Upper lobe of left lung (tissue), 6 donors: ENCODE data around the gene DNAJB1. TPM values are rescaled to one million over a fixed set of nuclear protein-coding genes. Genes with fewer than 3 reads are reported as not detected.
A peak's percentile ranks its signal among the peaks of the same experiment; 100 is the strongest.

Experiments used
- ATAC-seq, 2 donors: fragments of 200-7000 bp; cut with Tn5 transposase; one replicate each; pipeline ENCODE4 v1.9.1; 2022; ENCODE audit warnings: mild to moderate bottlenecking in 2 of 2, moderate library complexity in 2 of 2; ENCODE audit not compliant: low FRiP score in 2 of 2
- DNase-seq, 2 donors: peaks; one replicate each; pipeline ENCODE4 v3.0.0-alpha.2; 2019 to 2020
- H3K27ac ChIP-seq, 4 donors: fragments of 200-600 bp; sonication (generic); one replicate each; pipeline ENCODE4 v1.5.1; 2016 to 2019
- H3K27me3 ChIP-seq, 4 donors: fragments of 200-600 bp; sonication (generic); one replicate each; pipeline ENCODE4 v1.5.1; 2017 to 2019
- H3K36me3 ChIP-seq, 4 donors: fragments of 200-600 bp; sonication (generic); one replicate each; pipeline ENCODE4 v1.5.1; 2016 to 2019
- H3K4me1 ChIP-seq, 4 donors: fragments of 200-600 bp; sonication (generic); one replicate each; pipeline ENCODE4 v1.5.1; 2018 to 2019
- H3K4me3 ChIP-seq, 4 donors: fragments of 200-600 bp; sonication (generic); one replicate each; pipeline ENCODE4 v1.5.1; 2017 to 2019; ENCODE audit warnings: mild to moderate bottlenecking in 2 of 4, moderate library complexity in 1 of 4
- H3K9me3 ChIP-seq, 4 donors: fragments of 200-600 bp; sonication (generic); one replicate each; pipeline ENCODE4 v1.5.1; 2018 to 2019
- EP300 ChIP-seq, 4 donors: sonication (generic); formaldehyde crosslinking; IDR thresholded peaks; one replicate each; pipeline ENCODE4 v1.5.1; 2017; ENCODE audit warnings: antibody characterized with exemption in 4 of 4, control low read depth in 2 of 4
- POLR2A ChIP-seq, 4 donors: fragments of 450-650 bp; IDR thresholded peaks; one replicate each; pipeline ENCODE4 v1.5.1; 2016 to 2017; ENCODE audit warnings: antibody characterized with exemption in 4 of 4, mild to moderate bottlenecking in 2 of 4
- POLR2AphosphoS5 ChIP-seq, 2 donors: sonication (generic); formaldehyde crosslinking; IDR thresholded peaks; one replicate each; pipeline ENCODE4 v1.5.1; 2017; ENCODE audit warnings: antibody characterized with exemption in 2 of 2
- WGBS, 2 donors: methylation state at CpG; one replicate each; pipeline ENCODE4 v1.1.5; 2017 to 2018; 5-methylcytosine and 5-hydroxymethylcytosine counted together
- total RNA-seq, 6 donors: library from RNA; depleted of rRNA in 4 of 6; stranded (reverse); fragments of >200 nt in 4 of 6; gene quantifications; one replicate each; pipeline versions ENCODE4 v1.1.0 to v1.2.1, GENCODE V29; 2016 to 2021
- TF ChIP-seq, protein P1 (sequence below), 6 experiments: fragments of 450-650 bp in 4 of 6; fragments of 200-600 bp in 2 of 6; sonication (generic) in 2 of 6; IDR thresholded peaks; one replicate each; pipeline ENCODE4 v1.5.1; 2016 to 2019; ENCODE audit warnings: antibody characterized with exemption in 6 of 6
- donor health status: DM: no; HTN: no; CAD: no; lungs with moderate emphysema.
- donor health status: DM: no; HTN: yes; CAD: no; lungs with severe emphysema.

The DNAJB1 gene
- total RNA-seq, 6 donors from 2014 or later = 33.5 to 137 (median 101) TPM

DNA sequence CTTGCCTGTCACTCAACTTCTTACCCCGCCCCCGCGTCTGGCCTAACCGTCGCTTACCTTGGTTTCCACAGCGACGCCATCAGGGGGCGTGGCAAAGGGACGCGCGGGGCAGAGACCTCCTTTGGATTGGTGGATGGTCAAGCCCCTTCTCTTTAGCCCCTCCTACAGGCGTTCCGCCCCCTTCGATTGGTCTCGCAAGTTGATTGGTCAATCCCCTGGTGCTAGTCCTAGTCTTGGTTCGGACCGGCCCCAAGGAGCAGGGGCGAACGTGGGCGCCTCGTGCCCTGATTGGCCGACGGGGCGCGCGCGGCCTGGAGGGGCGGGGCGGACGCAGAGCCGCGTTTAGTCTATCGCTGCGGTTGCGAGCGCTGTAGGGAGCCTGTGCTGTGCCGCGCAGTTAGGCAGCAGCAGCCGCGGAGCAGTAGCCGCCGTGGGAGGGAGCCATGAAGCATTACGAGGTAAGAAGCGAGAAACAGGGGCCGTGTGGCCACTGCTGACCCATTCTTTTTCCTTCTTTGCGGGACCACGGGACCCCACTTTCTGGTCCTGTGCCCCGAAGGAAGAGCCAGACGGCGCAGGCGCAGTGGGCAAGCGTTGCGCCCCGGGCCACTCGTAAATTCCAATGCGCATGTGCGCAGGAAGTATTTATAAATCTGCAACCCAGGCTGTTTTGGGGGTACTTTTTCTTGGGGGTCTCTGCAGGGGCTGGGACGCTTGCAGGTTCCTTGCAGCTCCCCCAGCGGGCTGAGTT, 11.2 kb upstream of the DNAJB1 start, which contains the start of gene TECR:
TSS of gene TECR (plus strand) at position 341 of the 751 bp plus-strand sequence. CDS start at position 444, 103 bp downstream.
- Histone ChIP-seq H3K4me1 (peaks cover 11 to 30% (median 16%) of the 10 kb centered on the region in 4 donors), H3K4me3 (peak within 1 kb of the TSS; percentile 57 to 90 (median 76)), H3K36me3 (no peaks in the 10 kb centered on the region), H3K27ac (peak within 1 kb of the TSS; percentile 91 to 97 (median 91)), H3K27me3 (no peaks in the 10 kb centered on the region), H3K9me3 (no peaks in the 10 kb centered on the region)
- peak in 3 of 4 donors; percentile 94 to 99 (median 94) for TF ChIP-seq POLR2A (IDR thresholded peaks at IDR 0.05)
- TF ChIP-seq, protein P1, sequence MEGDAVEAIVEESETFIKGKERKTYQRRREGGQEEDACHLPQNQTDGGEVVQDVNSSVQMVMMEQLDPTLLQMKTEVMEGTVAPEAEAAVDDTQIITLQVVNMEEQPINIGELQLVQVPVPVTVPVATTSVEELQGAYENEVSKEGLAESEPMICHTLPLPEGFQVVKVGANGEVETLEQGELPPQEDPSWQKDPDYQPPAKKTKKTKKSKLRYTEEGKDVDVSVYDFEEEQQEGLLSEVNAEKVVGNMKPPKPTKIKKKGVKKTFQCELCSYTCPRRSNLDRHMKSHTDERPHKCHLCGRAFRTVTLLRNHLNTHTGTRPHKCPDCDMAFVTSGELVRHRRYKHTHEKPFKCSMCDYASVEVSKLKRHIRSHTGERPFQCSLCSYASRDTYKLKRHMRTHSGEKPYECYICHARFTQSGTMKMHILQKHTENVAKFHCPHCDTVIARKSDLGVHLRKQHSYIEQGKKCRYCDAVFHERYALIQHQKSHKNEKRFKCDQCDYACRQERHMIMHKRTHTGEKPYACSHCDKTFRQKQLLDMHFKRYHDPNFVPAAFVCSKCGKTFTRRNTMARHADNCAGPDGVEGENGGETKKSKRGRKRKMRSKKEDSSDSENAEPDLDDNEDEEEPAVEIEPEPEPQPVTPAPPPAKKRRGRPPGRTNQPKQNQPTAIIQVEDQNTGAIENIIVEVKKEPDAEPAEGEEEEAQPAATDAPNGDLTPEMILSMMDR (IDR thresholded peaks at IDR 0.05) = peak in 1 of 6 experiments; percentile 18
- peak; percentile 93 to 97 for TF ChIP-seq POLR2AphosphoS5 (IDR thresholded peaks at IDR 0.05)
- TF ChIP-seq EP300 (IDR thresholded peaks at IDR 0.05) = peak in 1 of 4 donors; percentile 42
- DNase-seq = peak; percentile 99 to 100
- WGBS, 2 donors = 1% methylated on average over 11 to 55 of the region's 59 CpGs
- ATAC-seq = peak; percentile 99 to 100

DNA sequence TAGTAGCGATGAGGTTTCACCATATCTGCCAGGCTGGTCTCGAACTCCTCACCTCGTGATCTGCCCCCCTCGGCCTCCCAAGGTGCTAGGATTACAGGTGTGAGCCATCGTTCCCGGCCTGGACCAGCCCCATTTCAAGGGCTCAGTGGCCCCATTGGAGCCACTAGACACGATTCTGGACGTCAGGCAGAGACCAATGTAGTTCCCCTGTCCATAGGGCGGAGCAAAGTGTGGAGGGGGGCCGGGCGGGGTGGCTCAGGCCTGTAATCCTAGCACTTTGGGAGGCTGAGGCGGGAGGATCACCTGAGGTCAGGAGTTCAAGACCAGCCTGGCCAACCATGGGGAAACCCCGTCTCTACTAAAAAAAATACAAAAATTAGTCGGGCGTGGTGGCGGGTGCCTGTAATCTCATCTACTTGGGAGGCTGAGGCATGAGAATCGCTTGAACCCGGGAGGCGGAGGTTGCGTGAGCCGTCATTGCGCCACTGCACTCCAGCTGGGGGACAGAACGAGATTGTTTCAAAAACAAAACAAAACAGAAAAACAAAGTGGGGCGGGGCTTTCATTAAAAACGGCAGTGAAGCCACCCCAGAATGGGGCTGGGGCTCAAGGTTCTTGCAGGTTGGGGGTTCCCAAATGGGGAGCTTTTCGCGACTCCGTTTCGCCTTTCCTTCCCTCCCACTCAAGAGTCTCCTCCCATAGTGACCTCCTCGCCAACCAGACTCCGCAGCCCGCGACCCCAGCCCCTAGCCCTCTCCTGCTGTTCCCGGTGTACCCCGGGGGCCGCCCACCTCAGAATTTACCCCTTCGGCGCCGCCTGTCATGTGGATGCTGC, 10.4 kb upstream of the DNAJB1 start:
- TF ChIP-seq EP300 (IDR thresholded peaks at IDR 0.05) = no peak
- TF ChIP-seq, protein P1 (IDR thresholded peaks at IDR 0.05) = no peak
- no peak for TF ChIP-seq POLR2AphosphoS5 (IDR thresholded peaks at IDR 0.05)
- no peak for TF ChIP-seq POLR2A (IDR thresholded peaks at IDR 0.05)
- ATAC-seq = no peak
- H3K4me3 ChIP-seq = peak overlapping the region; percentile 53 to 90 (median 66)
- WGBS, 2 donors = 34 to 36% methylated on average over 39 of the region's 39 CpGs
- no peaks in the 10 kb centered on the region for H3K36me3 ChIP-seq
- H3K4me1 ChIP-seq = peaks cover 11 to 30% (median 16%) of the 10 kb centered on the region in 4 donors
- H3K27me3 ChIP-seq = no peaks in the 10 kb centered on the region
- no peaks in the 10 kb centered on the region for H3K9me3 ChIP-seq
- DNase-seq = peak in 1 of 2 donors; percentile 72
- peak overlapping the region; percentile 91 to 97 (median 91) for H3K27ac ChIP-seq

DNA sequence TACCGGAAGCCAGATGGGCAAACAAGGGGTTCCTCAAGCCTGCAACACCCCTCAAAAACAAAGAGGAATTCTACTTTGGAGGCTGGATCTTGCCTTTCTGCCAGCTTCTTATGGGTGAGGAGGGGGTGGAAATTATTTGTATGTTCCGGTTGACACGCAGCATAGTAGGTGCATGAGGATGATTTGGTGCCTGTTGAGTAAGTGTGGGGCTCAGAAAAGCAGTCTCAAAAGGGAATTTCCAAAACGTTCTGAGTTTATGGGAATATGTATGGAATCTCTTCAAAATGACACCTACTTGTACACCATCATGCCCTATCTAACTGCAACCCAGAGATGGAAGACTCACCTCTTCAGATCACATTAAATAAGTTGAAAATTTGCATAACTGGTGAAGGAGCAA, 8.2 kb upstream of the DNAJB1 start:
- DNase-seq (no peak), ATAC-seq (no peak)
- H3K27ac ChIP-seq = no peak overlapping the region
- no peak overlapping the region for H3K4me3 ChIP-seq
- H3K36me3 ChIP-seq = no peaks in the 10 kb centered on the region
- whole genome bisulfite sequencing, 2 donors = 83 to 88% methylated on average over 4 of the region's 4 CpGs
- no peaks in the 10 kb centered on the region for H3K9me3 ChIP-seq
- TF ChIP-seq, protein P1 (IDR thresholded peaks at IDR 0.05) = no peak
- TF ChIP-seq POLR2AphosphoS5 (IDR thresholded peaks at IDR 0.05) (no peak), POLR2A (IDR thresholded peaks at IDR 0.05) (no peak), EP300 (IDR thresholded peaks at IDR 0.05) (no peak)
- no peaks in the 10 kb centered on the region for H3K27me3 ChIP-seq
- peaks cover 11 to 19% (median 14%) of the 10 kb centered on the region in 4 donors for H3K4me1 ChIP-seq

DNA sequence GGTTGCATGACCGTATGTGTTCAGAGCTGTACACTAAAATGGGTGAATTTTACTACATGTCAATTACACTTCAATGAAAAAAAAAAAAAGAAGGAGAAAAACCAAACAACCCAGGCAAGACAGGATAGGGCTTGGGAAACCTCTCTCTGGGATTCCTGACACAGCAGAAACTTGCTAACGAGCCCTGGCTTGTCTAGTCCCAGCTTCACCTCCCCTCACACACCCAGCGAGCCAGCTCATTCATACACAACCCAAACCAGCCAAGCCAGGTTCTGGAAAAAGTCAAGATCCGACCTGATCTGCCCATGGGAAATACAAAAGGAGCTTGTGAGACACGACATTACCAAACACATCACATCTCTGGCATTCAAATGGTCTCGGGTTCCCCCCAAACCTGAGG, 7.5 kb upstream of the DNAJB1 start:
- TF ChIP-seq POLR2AphosphoS5 (IDR thresholded peaks at IDR 0.05) (no peak), POLR2A (IDR thresholded peaks at IDR 0.05) (no peak), EP300 (IDR thresholded peaks at IDR 0.05) (no peak)
- TF ChIP-seq, protein P1 (IDR thresholded peaks at IDR 0.05) = no peak
- WGBS, 2 donors = 66 to 73% methylated on average over 6 of the region's 6 CpGs
- Histone ChIP-seq H3K36me3 (no peaks in the 10 kb centered on the region), H3K9me3 (no peaks in the 10 kb centered on the region), H3K4me3 (no peak overlapping the region), H3K4me1 (peaks cover 6 to 12% (median 9%) of the 10 kb centered on the region in 4 donors), H3K27ac (no peak overlapping the region), H3K27me3 (no peaks in the 10 kb centered on the region)
- no peak for DNase-seq
- no peak for ATAC-seq
